GM18526 (cell line): ENCODE data around the gene MTHFD1L.

Source experiments
- POLR2A ChIP-seq: IDR thresholded peaks from 3 replicates; pipeline ENCODE4 v1.6.1; 2011; ENCODE audit not compliant: insufficient read length; ENCODE audit errors: extremely low read depth

The MTHFD1L gene

GRCh38 chr6:151005164-151005563 lies 139.7 kb downstream of the MTHFD1L start:
- TF ChIP-seq POLR2A = no peak

- TF ChIP-seq POLR2A = no peak
Measured at GRCh38 chr6:151005896-151006632, 140.6 kb downstream of the MTHFD1L start.

GRCh38 chr6:151007076-151007475 lies 141.6 kb downstream of the MTHFD1L start:
- no peak for TF ChIP-seq POLR2A

GRCh38 chr6:151007922-151008321 lies 142.4 kb downstream of the MTHFD1L start:
- TF ChIP-seq POLR2A = no peak

- no peak for TF ChIP-seq POLR2A
Measured at GRCh38 chr6:151008425-151008824, 142.9 kb downstream of the MTHFD1L start.

GRCh38 chr6:151009576-151009975 lies 144.1 kb downstream of the MTHFD1L start:
- TF ChIP-seq POLR2A = no peak

GRCh38 chr6:151010071-151010470 lies 144.6 kb downstream of the MTHFD1L start:
- TF ChIP-seq POLR2A = no peak

- TF ChIP-seq POLR2A = no peak
Measured at GRCh38 chr6:151012321-151013294, 147.1 kb downstream of the MTHFD1L start.

GRCh38 chr6:151014404-151015100 lies 149.1 kb downstream of the MTHFD1L start:
- no peak for TF ChIP-seq POLR2A

GRCh38 chr6:151015101-151015700 lies 149.7 kb downstream of the MTHFD1L start:
- no peak for TF ChIP-seq POLR2A

- no peak for TF ChIP-seq POLR2A
Measured at GRCh38 chr6:151016107-151016506, 150.6 kb downstream of the MTHFD1L start.

- TF ChIP-seq POLR2A = no peak
Measured at GRCh38 chr6:151018046-151018445, 152.5 kb downstream of the MTHFD1L start.

GRCh38 chr6:151018911-151019782 lies 153.6 kb downstream of the MTHFD1L start:
- no peak for TF ChIP-seq POLR2A

GRCh38 chr6:151021896-151022295 lies 156.4 kb downstream of the MTHFD1L start:
- no peak for TF ChIP-seq POLR2A
